Gastroesophageal sphincter (tissue), 3 donors: ENCODE data around the gene TCP1.

Experiments
- EP300 ChIP-seq: sonication (generic); formaldehyde crosslinking; IDR thresholded peaks from one replicate; pipeline ENCODE4 v1.6.1; 2017; ENCODE audit warnings: antibody characterized with exemption, mild to moderate bottlenecking
- POLR2A ChIP-seq, 2 donors: fragments of 450-650 bp; IDR thresholded peaks; one replicate each; pipeline ENCODE4 v1.6.1; 2017; ENCODE audit warnings: antibody characterized with exemption in 2 of 2, mild to moderate bottlenecking in 2 of 2, moderate library complexity in 1 of 2
- POLR2AphosphoS5 ChIP-seq: sonication (generic); formaldehyde crosslinking; IDR thresholded peaks from one replicate; pipeline ENCODE4 v1.6.1; 2017; ENCODE audit warnings: antibody characterized with exemption
- TF ChIP-seq, protein P1 (sequence below), 4 experiments: fragments of 200-600 bp in 2 of 4; fragments of 450-650 bp in 2 of 4; sonication (generic) in 1 of 4; IDR thresholded peaks; one replicate each; pipeline ENCODE4 v1.5.1; 2017 to 2019; ENCODE audit warnings: antibody characterized with exemption in 4 of 4, mild to moderate bottlenecking in 2 of 4, moderate library complexity in 2 of 4

DNA sequence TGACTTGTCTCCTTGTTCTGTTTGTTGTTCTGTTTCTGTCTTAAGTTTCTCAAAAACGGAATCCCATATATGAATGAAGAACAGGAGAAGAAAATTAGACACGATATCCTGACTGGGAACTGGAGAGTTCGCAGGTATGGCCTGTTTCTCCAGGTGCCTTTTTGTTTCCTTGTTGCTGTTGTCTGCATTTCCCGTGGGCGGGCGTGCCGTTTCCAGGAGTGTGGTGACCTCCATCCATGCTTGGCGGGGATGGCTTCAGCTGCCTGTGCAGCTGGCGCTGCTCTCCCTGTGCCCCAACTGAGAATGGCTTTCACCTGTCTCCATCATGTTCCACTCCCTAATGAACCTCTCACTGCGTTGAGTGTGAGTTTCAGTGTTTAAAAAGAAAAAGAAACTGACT, 15.1 kb upstream of the TCP1 start:
- TF ChIP-seq POLR2A (IDR thresholded peaks at IDR 0.05) (no peak), POLR2AphosphoS5 (no peak), EP300 (no peak)
- TF ChIP-seq, protein P1, sequence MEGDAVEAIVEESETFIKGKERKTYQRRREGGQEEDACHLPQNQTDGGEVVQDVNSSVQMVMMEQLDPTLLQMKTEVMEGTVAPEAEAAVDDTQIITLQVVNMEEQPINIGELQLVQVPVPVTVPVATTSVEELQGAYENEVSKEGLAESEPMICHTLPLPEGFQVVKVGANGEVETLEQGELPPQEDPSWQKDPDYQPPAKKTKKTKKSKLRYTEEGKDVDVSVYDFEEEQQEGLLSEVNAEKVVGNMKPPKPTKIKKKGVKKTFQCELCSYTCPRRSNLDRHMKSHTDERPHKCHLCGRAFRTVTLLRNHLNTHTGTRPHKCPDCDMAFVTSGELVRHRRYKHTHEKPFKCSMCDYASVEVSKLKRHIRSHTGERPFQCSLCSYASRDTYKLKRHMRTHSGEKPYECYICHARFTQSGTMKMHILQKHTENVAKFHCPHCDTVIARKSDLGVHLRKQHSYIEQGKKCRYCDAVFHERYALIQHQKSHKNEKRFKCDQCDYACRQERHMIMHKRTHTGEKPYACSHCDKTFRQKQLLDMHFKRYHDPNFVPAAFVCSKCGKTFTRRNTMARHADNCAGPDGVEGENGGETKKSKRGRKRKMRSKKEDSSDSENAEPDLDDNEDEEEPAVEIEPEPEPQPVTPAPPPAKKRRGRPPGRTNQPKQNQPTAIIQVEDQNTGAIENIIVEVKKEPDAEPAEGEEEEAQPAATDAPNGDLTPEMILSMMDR (IDR thresholded peaks at IDR 0.05): no peak
